GM12875 (cell line): ENCODE measurements around the gene KANSL1.

Experiments used
- H3K4me3 ChIP-seq: one replicate; pipeline ENCODE4 v1.5.1; 2011; ENCODE audit warnings: low read depth, low read length, control low read depth
- TF ChIP-seq, protein P1 (sequence below): IDR thresholded peaks from 2 replicates; pipeline ENCODE4 v1.5.1; 2011; ENCODE audit warnings: low read depth, mild to moderate bottlenecking, control low read depth, inconsistent platforms, low read length, moderate library complexity, borderline replicate concordance; ENCODE audit not compliant: insufficient read depth

KANSL1 gene

DNA sequence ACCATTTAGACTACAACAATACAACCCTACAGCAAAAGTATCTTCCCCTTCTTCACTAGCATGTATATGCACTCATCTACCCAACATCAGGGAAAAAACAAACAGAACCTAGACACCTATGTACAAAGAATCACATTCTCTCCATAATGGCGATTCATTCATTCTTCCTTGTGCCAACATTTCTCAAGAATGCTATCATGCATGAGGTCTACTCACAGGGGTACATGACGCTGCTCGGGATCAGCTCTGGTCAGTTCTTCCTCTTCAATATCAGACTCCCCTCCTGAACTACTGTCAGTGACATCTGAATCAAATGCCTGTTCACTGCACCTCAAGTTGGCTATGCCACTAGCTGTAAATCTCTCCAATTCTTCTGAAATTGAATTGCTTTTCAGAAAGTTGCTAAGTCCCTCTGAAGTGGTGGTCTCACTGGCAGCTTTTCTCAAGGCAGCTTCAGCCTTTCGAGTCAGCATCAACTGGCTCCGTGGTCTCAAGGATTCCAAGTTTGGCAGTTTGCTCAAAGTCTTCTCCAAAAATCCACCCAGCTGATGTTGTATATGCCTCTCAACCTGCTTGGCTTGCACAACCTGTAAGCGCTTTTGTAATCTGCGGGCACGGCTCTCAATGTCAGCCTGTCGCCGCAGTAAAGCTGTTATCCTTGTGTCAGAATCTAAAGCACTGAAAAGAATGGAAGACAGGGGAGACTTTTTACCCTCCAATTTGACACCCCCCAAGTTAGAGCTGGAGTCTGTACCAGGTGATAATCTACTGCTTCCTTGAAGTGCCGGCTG is 22.4 kb downstream of the KANSL1 start:
- TF ChIP-seq, protein P1, sequence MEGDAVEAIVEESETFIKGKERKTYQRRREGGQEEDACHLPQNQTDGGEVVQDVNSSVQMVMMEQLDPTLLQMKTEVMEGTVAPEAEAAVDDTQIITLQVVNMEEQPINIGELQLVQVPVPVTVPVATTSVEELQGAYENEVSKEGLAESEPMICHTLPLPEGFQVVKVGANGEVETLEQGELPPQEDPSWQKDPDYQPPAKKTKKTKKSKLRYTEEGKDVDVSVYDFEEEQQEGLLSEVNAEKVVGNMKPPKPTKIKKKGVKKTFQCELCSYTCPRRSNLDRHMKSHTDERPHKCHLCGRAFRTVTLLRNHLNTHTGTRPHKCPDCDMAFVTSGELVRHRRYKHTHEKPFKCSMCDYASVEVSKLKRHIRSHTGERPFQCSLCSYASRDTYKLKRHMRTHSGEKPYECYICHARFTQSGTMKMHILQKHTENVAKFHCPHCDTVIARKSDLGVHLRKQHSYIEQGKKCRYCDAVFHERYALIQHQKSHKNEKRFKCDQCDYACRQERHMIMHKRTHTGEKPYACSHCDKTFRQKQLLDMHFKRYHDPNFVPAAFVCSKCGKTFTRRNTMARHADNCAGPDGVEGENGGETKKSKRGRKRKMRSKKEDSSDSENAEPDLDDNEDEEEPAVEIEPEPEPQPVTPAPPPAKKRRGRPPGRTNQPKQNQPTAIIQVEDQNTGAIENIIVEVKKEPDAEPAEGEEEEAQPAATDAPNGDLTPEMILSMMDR, result no peak
- H3K4me3 ChIP-seq, result no peak overlapping the region

GRCh38 chr17:46169913-46170638 is 23.2 kb downstream of the KANSL1 start:
- no peak overlapping the region for H3K4me3 ChIP-seq
- TF ChIP-seq, protein P1, result no peak

DNA sequence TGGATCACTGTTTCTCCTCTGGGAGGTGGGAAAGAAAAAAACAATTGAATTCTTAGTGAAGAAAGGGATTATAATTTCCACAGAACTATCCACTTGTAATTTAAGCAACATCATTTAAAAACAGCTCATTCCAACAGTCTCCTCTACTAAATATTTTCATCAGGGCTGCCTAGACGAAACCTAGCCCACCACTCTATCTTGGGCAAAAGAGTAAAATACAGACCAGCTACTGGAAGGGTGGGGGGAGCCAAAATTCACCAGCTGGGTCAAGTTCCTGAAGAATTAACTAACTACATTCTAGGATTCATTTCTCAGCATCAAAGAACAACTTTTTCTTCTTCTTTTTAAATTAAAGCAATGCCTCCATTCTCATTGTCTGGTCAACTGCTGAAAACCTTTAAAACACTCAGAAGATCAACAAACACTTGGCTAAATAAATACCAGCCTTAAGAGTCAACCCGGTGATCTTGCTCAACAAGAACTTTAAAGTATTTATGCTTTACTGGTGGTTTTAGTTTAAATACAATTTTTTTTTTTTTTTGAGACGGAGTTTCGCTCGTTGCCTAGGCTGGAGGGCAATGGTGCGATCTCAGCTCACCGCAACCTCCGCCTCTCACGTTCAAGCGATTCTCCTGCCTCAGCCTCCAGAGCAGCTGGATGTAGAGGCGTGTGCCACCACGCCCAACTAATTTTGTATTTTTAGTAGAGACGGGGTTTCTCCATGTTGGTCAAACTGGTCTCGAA is 25.2 kb downstream of the KANSL1 start:
- TF ChIP-seq, protein P1, result no peak
- H3K4me3 ChIP-seq, result no peak overlapping the region

DNA sequence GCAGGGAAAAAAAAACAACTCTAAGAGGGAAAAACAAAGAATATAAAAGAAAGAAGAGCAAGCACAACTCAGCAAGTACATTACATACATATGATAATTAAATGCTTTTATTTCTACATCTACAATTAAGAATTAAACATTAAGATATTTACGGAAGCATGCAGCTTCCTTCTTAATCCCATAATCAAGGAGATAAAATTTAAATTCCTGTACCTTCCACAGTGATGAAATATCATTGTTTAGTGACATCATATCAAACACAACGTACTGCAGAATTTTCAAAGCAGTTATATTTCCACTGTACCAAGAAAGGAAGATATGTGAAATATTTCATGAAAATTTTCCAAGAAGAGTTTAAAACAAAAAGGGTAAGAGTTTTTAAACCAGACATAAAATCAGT is 26.0 kb downstream of the KANSL1 start:
- no peak overlapping the region for H3K4me3 ChIP-seq
- TF ChIP-seq, protein P1, result no peak

DNA sequence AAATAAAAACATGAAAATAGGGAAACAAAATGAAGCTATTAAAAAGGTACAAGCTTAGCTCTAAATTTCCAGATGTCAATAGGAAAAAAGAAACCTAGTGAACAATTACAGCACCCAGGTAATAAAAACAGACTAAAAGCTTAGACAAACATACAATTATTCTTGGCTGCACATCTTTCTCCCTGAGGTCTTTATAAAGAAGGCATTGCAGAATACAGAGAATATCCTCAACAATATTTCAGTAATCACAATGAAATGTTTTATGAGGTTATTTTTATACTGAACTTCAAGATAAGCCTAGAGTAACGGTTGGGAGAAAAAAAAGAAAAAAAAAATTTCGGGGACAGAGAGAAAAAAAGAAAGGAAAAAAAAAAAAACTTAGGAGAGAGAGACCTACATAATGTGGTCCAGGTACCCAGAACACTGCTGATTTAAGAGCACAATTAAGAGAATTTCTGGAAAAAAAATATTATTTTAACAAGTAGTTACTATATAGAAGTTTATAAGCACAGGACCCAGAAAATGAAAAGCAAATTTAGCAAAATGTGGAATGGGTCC is 26.5 kb downstream of the KANSL1 start:
- TF ChIP-seq, protein P1, result no peak
- H3K4me3 ChIP-seq, result no peak overlapping the region

DNA sequence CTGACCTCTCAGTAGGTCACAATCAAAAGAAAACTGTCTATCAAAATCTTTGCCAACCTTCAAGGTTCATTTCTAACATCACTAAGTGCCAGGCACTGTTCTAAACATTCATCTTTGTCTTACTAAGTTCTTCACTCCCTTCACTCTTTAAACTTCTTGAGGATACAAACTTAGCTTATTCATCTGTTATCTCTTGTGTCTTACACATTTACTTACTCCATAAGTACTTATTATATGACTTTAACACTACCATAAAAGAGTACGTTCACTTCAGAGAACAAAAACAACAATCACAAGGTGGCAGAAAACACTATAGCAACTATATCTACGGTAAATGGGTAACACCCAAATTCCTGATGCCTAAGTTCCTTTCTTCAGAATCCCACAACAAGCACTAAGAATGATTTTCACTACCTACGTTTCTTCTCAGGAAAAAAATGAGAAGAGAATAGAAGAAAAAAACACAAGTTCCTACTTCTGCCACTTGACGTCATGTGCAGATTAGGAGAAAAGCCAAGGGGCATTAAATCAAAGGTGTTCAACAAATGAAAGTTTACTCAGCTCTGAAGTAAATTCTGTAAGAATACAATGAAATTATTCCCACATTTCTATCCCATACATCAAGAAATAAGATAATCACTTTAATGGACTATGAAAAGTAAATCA is 29.2 kb downstream of the KANSL1 start:
- H3K4me3 ChIP-seq, result no peak overlapping the region
- TF ChIP-seq, protein P1, result no peak
